T47D (cell line): ENCODE results near the gene AASDH.
A peak's percentile ranks its signal among the peaks of the same experiment; 100 is the strongest.
"Not testable (repeated sequence)": the region's sequence is repeated elsewhere in the genome, so short reads cannot be mapped to it uniquely, and the experiment has no call there.

Source experiments
- DNase-seq, 2 experiments: peaks; one replicate each; pipeline versions ENCODE4 v3.0.0 to v3.0.0-alpha.2; 2011 to 2012; ENCODE audit warnings: low read depth in 1 of 2, low spot score in 1 of 2
- JUND ChIP-seq: IDR thresholded peaks from 2 replicates; pipeline ENCODE4 v1.6.1; 2012; ENCODE audit warnings: low read depth
- in situ Hi-C: cut with HindIII; loops from 2 replicates; pipeline ENCODE4 v1.10.0; 2016; ENCODE audit warnings: low sequenced_read_pairs, low pct_unique_long_range_greater_than_20kb

Gene AASDH

GRCh38 chr4:56372774-56373173 is 14.5 kb downstream of the AASDH start:
- no peak for DNase-seq
- in situ Hi-C loops = no loop called here
- TF ChIP-seq JUND = no peak

DNA sequence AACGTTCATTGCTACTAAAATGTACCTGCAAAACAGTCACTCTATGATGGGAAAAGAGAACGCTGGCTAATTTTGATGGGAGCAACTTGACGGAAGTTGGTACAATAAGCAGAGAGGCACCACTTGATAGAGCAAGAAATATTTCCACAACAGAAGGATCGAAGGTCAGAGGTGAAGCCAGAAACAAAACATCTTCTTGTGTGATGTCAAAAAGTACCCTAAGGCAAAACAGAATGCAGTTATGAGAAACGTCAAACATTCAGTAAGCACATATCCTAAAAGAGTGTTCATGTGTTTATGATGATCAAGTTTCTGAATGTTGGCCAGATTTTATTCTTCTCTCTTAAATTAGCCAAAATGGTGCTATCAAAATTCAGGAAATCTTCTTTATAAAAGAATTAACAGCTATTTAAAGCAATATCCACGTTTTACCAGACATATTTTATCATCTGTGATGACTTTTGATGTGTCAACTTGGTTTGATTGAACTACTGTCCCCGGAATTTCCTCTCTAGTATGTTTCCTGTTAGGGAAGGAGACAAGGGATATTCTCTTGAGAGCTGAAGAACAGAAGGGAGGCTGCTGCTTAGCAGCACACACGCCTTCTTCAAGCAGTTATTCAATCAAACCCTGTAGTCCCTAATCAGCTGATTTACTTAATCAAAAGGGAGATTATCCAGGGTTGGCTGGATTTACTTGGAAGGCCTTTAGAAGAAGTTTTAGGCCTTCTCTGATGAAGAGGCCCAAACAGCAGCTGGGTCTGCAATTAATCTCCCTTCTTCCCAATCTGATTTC is 15.7 kb downstream of the AASDH start:
- no peak for TF ChIP-seq JUND
- in situ Hi-C loops = no loop called here
- DNase-seq = no peak

GRCh38 chr4:56370377-56370776 is 16.9 kb downstream of the AASDH start:
- in situ Hi-C loops = no loop called here
- no peak for TF ChIP-seq JUND
- no peak for DNase-seq

DNA sequence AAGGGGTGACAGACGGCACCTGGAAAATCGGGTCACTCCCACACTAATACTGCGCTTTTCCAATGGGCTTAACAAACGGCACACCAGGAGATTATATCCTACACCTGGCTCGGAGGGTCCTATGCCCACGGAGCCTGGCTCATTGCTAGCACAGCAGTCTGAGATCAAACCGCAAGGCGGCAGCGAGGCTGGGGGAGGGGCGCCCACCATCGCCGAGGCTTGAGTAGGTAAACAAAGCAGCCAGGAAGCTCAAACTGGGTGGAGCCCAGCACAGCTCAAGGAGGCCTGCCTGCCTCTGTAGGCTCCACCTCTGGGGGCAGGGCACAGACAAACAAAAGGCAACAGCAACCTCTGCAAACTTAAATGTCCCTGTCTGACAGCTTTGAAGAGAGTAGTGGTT is 24.3 kb downstream of the AASDH start:
- DNase-seq, in situ Hi-C loops: not testable (repeated sequence)

DNA sequence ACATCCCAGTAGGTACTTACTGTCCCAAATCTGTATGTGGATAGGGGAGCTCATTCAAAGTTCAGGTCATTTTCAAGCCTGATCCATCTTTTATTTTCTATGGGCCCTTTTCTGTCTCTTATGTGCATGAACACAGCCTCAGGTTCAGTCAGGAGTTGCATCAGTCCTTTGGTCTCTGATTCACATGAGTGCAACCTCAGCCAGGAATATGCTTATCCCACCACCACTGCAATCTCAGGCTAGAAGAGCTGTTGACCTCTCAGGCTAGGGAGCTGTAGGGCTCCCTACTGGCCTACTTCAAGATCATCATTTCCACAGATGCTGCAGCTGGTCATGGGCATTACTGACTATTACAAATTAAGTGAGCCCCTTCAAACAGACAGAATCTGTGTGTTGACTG is 27.2 kb downstream of the AASDH start:
- in situ Hi-C loops = no loop called here
- DNase-seq = no peak

GRCh38 chr4:56356650-56357049 is 30.6 kb downstream of the AASDH start:
- DNase-seq = no peak
- TF ChIP-seq JUND = no peak
- in situ Hi-C loops = no loop called here

More for the DNA sequence above, 27.2 kb downstream of the AASDH start:
- TF ChIP-seq JUND = no peak

GRCh38 chr4:56348576-56348975 is 38.7 kb downstream of the AASDH start:
- TF ChIP-seq JUND = no peak
- in situ Hi-C loops = no loop called here
- no peak for DNase-seq

DNA sequence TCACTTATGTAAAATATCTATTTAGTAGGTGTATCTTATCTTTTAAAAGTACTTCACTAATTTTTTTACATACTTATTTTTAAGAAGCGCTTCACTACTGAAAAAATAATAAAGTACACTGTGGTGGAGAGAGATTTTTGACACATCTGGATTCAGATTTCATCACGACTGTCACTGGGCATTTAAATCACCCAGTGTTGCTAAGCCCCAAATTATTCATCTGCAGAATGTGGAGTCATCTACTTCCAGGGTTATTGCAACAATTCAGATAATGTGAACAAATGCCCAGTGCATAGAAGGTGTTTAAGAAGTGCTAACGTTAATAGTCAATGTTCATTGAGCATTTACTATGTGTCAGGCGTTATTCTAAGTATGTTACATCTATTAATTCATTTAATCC is 41.8 kb downstream of the AASDH start:
- DNase-seq = no peak
- no peak for TF ChIP-seq JUND

DNA sequence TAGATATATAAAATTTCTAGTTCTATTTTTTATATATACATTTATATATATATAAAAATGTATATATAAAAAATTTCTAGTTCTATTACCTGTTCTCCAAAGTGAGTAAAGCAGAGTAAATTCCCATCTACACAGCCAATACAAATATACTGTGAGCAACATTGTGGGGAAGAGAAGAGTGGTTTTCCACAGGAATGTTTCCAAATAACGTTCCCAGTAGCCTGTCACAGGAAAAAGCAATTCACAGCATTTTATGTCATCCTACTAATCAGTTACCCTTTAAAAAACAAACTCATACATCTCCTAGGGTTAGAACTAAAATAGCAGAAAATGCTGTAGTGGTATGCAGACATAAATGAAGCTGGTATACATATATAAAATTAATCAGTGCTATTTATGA is 44.5 kb downstream of the AASDH start:
- no peak for TF ChIP-seq JUND
- in situ Hi-C loops = no loop called here
- no peak for DNase-seq

More for the DNA sequence above, 41.8 kb downstream of the AASDH start:
- in situ Hi-C loops = no loop called here

- peak in 1 of 2 experiments; percentile 9 for DNase-seq
- TF ChIP-seq JUND = no peak
- in situ Hi-C loops = no loop called here
Observed at GRCh38 chr4:56330691-56331090, 56.6 kb downstream of the AASDH start.

DNA sequence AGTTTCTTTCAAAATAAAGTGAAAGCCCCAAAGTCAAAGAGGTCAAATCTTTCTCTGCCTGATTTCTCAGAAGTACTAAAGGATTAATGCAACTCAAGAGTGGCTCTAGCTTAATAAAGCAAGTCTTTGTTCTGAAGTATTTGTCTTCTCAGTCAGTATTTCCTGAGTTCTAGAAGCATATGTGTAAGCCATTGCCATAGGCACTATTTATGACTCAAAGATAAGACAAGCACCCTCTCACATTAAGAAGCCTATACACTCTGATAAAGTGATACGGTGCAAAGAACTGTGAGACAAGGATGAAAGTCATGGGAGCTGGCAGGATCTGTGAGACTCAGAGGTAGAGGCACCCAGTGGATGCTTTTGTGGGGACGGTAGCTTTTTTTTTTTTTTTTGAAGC is 60.9 kb downstream of the AASDH start:
- in situ Hi-C loops = no loop called here
- no peak for TF ChIP-seq JUND
- no peak for DNase-seq

- DNase-seq = no peak
- TF ChIP-seq JUND = no peak
- in situ Hi-C loops = no loop called here
Observed at GRCh38 chr4:56324011-56324610, 63.2 kb downstream of the AASDH start.

DNA sequence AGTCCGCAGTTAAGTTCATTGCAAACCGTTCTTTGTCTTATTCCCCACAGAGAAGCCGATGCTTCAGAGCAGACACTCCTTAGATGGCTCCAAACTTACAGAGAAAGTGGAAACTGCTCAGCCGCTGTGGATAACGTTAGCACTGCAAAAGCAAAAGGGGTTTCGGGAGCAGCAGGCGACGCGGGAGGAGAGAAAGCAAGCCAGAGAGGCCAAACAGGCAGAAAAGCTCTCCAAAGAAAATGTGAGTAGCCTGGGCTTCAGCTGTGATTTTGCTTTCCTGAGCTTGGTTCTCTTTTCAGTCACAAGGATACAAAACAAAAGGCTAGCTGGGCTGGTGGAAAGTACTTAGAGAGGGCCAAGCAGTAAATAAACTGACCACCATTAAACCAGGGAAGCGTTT is 64.0 kb downstream of the AASDH start:
- no peak for TF ChIP-seq JUND
- in situ Hi-C loops = no loop called here
- no peak for DNase-seq
